AG10803 (cell line): ENCODE measurements around the gene REEP5.
"Not testable (repeated sequence)": the region's sequence is repeated elsewhere in the genome, so short reads cannot be mapped to it uniquely, and the experiment has no call there.

Source experiments
- DNase-seq: peaks from one replicate; pipeline ENCODE4 v3.0.0; 2010; ENCODE audit warnings: low read depth
- H3K4me3 ChIP-seq: 2 replicates; pipeline ENCODE4 v1.5.1; 2011; ENCODE audit warnings: mild to moderate bottlenecking, low read length, control low read depth
- CTCF ChIP-seq: conservative IDR thresholded peaks from 2 replicates; pipeline ENCODE4 v1.5.1; 2011; ENCODE audit warnings: mild to moderate bottlenecking, low read length, control low read depth, inconsistent platforms

REEP5 gene

GRCh38 chr5:112860929-112861637 lies 60.9 kb downstream of the REEP5 start, which contains the start of gene SRP19:
Gene SRP19 (plus strand): TSS chr5:112861287. CDS start chr5:112861377, 90 bp downstream.
- peak; percentile 11 for TF ChIP-seq CTCF

GRCh38 chr5:112860571-112860928 lies 61.5 kb downstream of the REEP5 start:
- peak overlapping the region; percentile 97 for H3K4me3 ChIP-seq
- not testable (repeated sequence) for DNase-seq

More at GRCh38 chr5:112860929-112861637, 60.9 kb downstream of the REEP5 start, which contains the start of gene SRP19:
- peak; percentile 98 for DNase-seq
- peak within 1 kb of the TSS; percentile 97 for H3K4me3 ChIP-seq

GRCh38 chr5:112857866-112858265 lies 64.2 kb downstream of the REEP5 start:
- DNase-seq, result peak; percentile 56
- no peak for TF ChIP-seq CTCF
- no peak overlapping the region for H3K4me3 ChIP-seq

GRCh38 chr5:112854651-112855050 lies 67.4 kb downstream of the REEP5 start:
- no peak for DNase-seq
- no peak overlapping the region for H3K4me3 ChIP-seq
- no peak for TF ChIP-seq CTCF

- no peak overlapping the region for H3K4me3 ChIP-seq
- no peak for DNase-seq
- TF ChIP-seq CTCF, result no peak
These were observed 72.1 kb downstream of the REEP5 start for GRCh38 chr5:112849912-112850311.

GRCh38 chr5:112848116-112848811 lies 73.8 kb downstream of the REEP5 start:
- TF ChIP-seq CTCF, result peak; percentile 78
- H3K4me3 ChIP-seq, result no peak overlapping the region
- DNase-seq, result peak; percentile 75

- no peak overlapping the region for H3K4me3 ChIP-seq
- no peak for TF ChIP-seq CTCF
These were observed 74.7 kb downstream of the REEP5 start for GRCh38 chr5:112847306-112847705.

More at GRCh38 chr5:112847306-112847705, 74.7 kb downstream of the REEP5 start:
- no peak for DNase-seq
